Effector memory CD8-positive, alpha-beta T cell (primary cell): Measurements from ENCODE around the gene ARID1B.

ENCODE experiments used
- ATAC-seq: fragments of 150-1000 bp; cut with Tn5 transposase; replicated peaks from 2 replicates; pipeline ENCODE4 v1.10.0; 2021; ENCODE audit warnings: mild to moderate bottlenecking, moderate library complexity
- DNase-seq, 3 experiments: peaks; one replicate each; pipeline ENCODE4 v3.0.0; 2021
- H3K27ac Mint-ChIP-seq, 2 donors: one replicate each; pipeline ENCODE4 v1.8.0; 2022; ENCODE audit warnings: mild to moderate bottlenecking in 2 of 2, mixed read lengths in 2 of 2, moderate library complexity in 2 of 2
- H3K27me3 Mint-ChIP-seq, 2 donors: one replicate each; pipeline ENCODE4 v1.8.0; 2022; ENCODE audit warnings: mixed read lengths in 2 of 2
- H3K36me3 Mint-ChIP-seq: one replicate; pipeline ENCODE4 v1.8.0; 2022; ENCODE audit warnings: mild to moderate bottlenecking, moderate library complexity, mixed read lengths; ENCODE audit not compliant: insufficient read depth
- H3K4me1 Mint-ChIP-seq, 2 donors: one replicate each; pipeline ENCODE4 v1.8.0; 2022; ENCODE audit warnings: low read depth in 2 of 2, mixed read lengths in 2 of 2
- H3K4me3 Mint-ChIP-seq, 2 donors: one replicate each; pipeline ENCODE4 v1.8.0; 2022; ENCODE audit warnings: mild to moderate bottlenecking in 2 of 2, mixed read lengths in 2 of 2, moderate library complexity in 2 of 2
- H3K9me3 Mint-ChIP-seq, 2 donors: one replicate each; pipeline ENCODE4 v1.8.0; 2022; ENCODE audit warnings: mixed read lengths in 2 of 2

Gene ARID1B

DNA sequence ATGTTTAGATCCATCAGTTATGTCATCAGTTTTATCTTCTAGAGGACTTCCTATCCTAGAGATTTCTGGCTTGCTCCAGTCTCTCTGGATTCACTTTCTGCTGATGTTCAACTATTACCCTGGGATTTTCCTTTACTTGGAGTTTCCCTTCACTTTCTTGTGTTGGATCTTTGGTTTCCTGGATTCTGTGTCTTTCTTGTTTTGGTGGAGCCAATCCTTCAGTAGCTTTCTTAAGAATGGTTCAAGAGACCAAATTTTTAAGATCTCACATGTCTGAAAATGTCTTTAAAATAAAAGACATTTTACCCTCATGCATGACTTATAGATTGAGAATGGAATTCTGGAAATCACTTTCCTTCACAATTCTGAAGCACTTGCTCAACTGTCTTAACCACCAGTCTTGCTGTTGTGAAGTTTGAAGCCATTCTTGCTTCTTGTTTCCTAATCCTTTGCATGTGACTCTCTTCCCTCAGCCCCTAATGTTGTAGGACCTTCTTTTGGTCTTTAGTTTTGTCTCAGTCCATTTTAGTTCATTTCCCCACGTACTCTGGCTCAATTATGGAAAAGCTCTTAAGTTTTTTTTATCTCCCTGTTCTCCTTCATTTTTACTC is 87.9 kb downstream of the ARID1B start:
- DNase-seq (no peak), ATAC-seq (no peak)
- H3K9me3 Mint-ChIP-seq = no peaks in the 10 kb centered on the region
- H3K36me3 Mint-ChIP-seq = peaks cover 12% of the 10 kb centered on the region
- H3K27ac Mint-ChIP-seq = peak overlapping the region; percentile 50 to 85
- H3K27me3 Mint-ChIP-seq = no peaks in the 10 kb centered on the region
- H3K4me1 Mint-ChIP-seq = peaks cover 61 to 80% of the 10 kb centered on the region in 2 donors
- peak overlapping the region in 1 of 2 donors; percentile 2 for H3K4me3 Mint-ChIP-seq

GRCh38 chr6:156866220-156867015 is 89.2 kb downstream of the ARID1B start:
- Mint-ChIP-seq H3K27me3 (no peaks in the 10 kb centered on the region), H3K4me3 (peak overlapping the region; percentile 2 to 33), H3K9me3 (no peaks in the 10 kb centered on the region), H3K27ac (peak overlapping the region; percentile 71 to 85), H3K36me3 (peaks cover 12% of the 10 kb centered on the region), H3K4me1 (peaks cover 67 to 85% of the 10 kb centered on the region in 2 donors)
- DNase-seq = peak in 1 of 3 experiments; percentile 4
- ATAC-seq = peak; percentile 72

DNA sequence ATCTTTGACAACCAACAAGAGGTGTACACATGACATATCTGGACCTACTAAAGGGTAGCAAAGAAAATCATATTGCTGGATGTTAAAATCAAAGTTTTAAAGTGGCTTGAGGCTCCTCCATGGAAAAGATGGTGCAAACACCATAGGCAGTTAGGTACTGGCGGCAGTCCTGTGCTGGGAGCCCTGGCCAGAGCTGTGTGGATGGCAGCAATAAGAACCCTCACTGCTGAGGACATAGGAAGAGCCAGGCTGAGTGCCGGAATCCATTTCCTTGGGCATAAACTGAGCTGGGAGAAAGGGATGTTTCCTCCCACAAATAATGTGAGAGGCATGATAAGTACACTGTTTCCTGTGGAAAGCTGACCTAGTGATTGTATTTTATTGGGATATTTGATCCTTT is 89.9 kb downstream of the ARID1B start:
- Mint-ChIP-seq H3K4me1 (peaks cover 65 to 83% of the 10 kb centered on the region in 2 donors), H3K4me3 (no peak overlapping the region), H3K36me3 (peaks cover 11% of the 10 kb centered on the region), H3K27me3 (no peaks in the 10 kb centered on the region), H3K9me3 (no peaks in the 10 kb centered on the region), H3K27ac (peak overlapping the region; percentile 61 to 71)
- DNase-seq = no peak
- no peak for ATAC-seq

- no peak for ATAC-seq
- H3K36me3 Mint-ChIP-seq = peaks cover 9% of the 10 kb centered on the region
- H3K4me1 Mint-ChIP-seq = peaks cover 58 to 78% of the 10 kb centered on the region in 2 donors
- H3K9me3 Mint-ChIP-seq = no peaks in the 10 kb centered on the region
- no peaks in the 10 kb centered on the region for H3K27me3 Mint-ChIP-seq
- DNase-seq = no peak
- H3K27ac Mint-ChIP-seq = peak overlapping the region in 1 of 2 donors; percentile 22
- no peak overlapping the region for H3K4me3 Mint-ChIP-seq
Observed at GRCh38 chr6:156868385-156868784, 91.2 kb downstream of the ARID1B start.

- Mint-ChIP-seq H3K27ac (peak overlapping the region in 1 of 2 donors; percentile 7), H3K9me3 (no peaks in the 10 kb centered on the region), H3K36me3 (peaks cover 17% of the 10 kb centered on the region), H3K27me3 (no peaks in the 10 kb centered on the region), H3K4me3 (no peak overlapping the region), H3K4me1 (peaks cover 65 to 82% of the 10 kb centered on the region in 2 donors)
- ATAC-seq = no peak
- DNase-seq = no peak
Observed at GRCh38 chr6:156869980-156870398, 92.8 kb downstream of the ARID1B start.

DNA sequence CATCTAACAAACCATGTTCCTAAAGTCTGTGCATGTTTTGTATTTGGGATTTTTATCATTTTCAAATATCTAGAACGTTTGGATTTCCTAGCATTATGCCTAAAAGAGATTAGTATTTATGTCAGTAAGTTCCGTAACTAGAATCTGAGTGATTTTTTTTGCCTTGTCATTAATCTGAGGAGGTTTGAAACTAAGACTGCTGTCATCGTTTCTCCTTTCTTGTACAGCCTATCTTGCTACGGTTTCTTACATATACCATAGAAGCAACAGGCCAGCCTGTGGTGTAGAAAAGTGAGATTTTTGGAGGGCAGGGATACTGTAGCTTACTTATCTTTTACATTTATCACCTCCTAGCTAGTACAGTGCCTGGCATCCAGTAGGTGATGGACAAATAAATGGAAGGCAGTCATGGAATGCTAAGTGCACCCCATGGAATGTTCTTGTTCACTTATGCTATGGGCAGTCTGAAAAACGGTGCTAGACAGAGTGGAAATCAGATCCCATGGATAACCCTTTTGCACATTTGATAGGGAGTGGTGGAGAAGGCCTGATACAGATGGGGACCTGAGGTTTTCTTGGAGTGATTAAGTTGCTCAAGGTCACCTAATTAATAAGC is 93.9 kb downstream of the ARID1B start:
- Mint-ChIP-seq H3K36me3 (peaks cover 17% of the 10 kb centered on the region), H3K4me1 (peaks cover 63 to 82% of the 10 kb centered on the region in 2 donors), H3K27ac (peak overlapping the region in 1 of 2 donors; percentile 44), H3K27me3 (no peaks in the 10 kb centered on the region), H3K9me3 (no peaks in the 10 kb centered on the region), H3K4me3 (no peak overlapping the region)
- no peak for DNase-seq
- no peak for ATAC-seq

DNA sequence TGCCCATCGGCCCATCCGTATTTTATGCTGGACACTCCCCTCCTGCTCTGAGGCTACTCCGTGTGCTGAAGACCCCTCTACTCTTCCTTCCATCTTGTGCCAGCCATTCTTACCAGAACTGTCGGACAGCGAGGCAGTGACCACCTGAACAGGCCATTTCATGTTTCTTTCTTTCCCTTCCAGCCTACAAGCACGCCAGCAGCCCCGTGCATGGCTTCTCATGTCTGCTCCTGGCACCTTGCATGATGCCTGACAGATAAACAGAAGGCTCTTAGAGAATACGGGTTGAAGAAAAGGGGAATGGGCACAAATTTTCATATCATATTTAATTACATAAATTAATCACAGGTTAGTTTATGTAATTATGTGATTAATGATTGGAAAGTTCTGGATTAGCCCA is 95.7 kb downstream of the ARID1B start:
- Mint-ChIP-seq H3K27me3 (no peaks in the 10 kb centered on the region), H3K27ac (no peak overlapping the region), H3K9me3 (no peaks in the 10 kb centered on the region), H3K36me3 (peaks cover 17% of the 10 kb centered on the region), H3K4me1 (peaks cover 55 to 85% of the 10 kb centered on the region in 2 donors), H3K4me3 (no peak overlapping the region)
- no peak for ATAC-seq
- DNase-seq = no peak

DNA sequence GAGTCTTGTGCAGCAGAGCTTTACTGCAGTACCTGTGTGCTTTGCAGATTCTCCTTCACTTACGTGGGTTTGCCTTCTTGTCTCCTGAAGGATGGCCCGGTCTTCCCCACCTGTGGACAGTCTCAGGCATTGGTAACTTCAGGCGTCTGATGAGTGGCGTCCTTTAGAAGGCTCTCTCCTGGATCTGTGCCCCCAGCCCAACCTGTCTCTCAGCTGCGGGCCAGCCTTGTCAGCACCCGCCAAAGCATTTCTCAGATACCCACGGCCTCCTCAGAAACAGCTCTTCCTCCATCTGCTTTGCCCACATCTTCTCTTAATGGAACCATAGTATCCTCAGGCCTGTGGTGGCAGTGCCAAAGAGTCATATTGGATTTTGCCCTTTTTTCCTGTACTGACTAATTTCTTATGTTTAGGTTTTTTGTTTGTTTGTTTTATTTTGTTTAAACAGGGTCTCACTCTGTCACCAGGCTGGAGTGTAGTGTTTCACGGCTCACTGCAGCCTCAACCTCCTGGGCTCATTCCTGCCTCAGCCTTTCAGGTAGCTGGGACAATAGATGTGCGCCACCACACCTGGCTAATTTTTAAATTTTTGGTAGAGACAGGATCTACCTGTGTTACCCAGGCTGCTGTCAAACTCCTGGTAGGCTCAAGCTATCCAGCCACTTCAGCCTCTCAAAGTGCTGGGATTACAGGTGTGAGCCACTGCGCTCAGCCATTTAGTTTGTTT is 96.6 kb downstream of the ARID1B start:
- Mint-ChIP-seq H3K9me3 (no peaks in the 10 kb centered on the region), H3K4me1 (peaks cover 56 to 83% of the 10 kb centered on the region in 2 donors), H3K27ac (no peak overlapping the region), H3K4me3 (no peak overlapping the region), H3K36me3 (peaks cover 12% of the 10 kb centered on the region), H3K27me3 (no peaks in the 10 kb centered on the region)
- DNase-seq (no peak), ATAC-seq (no peak)

DNA sequence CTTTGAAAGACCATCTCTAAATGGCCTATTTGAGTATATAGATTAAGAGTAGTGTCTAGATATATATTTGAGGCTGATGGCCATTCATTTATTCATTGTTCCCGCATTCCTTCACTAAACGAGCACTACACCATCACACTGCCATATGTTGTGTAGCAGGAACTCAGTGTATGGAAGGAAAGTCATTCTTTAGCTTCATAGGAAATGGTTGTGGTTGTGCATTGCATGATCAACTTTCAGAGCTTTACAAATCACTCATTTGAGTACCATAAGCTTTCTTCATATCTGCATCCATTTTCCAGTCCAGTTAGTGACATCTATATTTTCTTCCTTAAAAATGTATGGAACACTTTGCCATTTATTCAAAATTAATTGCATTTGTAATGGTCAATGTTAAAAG is 97.9 kb downstream of the ARID1B start:
- no peak for ATAC-seq

DNA sequence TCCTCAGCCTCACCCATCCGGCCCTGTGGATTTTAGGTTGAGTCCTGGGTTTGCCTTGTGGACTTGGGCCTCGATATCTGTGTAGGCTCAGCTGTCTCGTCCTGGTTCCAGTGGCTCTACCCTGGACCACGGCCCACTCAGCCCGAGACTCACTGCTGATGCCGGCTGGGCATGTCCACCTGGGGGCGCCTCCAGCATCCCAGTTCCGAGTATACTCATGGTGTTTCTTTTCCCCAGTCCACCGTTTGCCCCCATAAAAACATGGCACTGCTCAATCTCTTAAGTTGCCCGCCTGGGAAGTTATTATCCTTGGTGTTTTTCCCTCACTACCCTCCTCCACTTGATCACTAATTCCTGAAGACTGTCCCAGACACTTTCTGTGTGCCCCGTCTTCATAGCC is 99.1 kb downstream of the ARID1B start:
- H3K27me3 Mint-ChIP-seq = no peaks in the 10 kb centered on the region
- no peak for ATAC-seq
- no peak overlapping the region for H3K4me3 Mint-ChIP-seq
- H3K27ac Mint-ChIP-seq = no peak overlapping the region
- no peaks in the 10 kb centered on the region for H3K9me3 Mint-ChIP-seq
- peaks cover 12% of the 10 kb centered on the region for H3K36me3 Mint-ChIP-seq
- no peak for DNase-seq
- H3K4me1 Mint-ChIP-seq = peaks cover 50 to 83% of the 10 kb centered on the region in 2 donors

More for the DNA sequence above, 97.9 kb downstream of the ARID1B start:
- no peak overlapping the region for H3K4me3 Mint-ChIP-seq
- peak overlapping the region in 1 of 2 donors; percentile 30 for H3K27ac Mint-ChIP-seq
- no peaks in the 10 kb centered on the region for H3K27me3 Mint-ChIP-seq
- peaks cover 59 to 88% of the 10 kb centered on the region in 2 donors for H3K4me1 Mint-ChIP-seq
- peaks cover 12% of the 10 kb centered on the region for H3K36me3 Mint-ChIP-seq
- H3K9me3 Mint-ChIP-seq = no peaks in the 10 kb centered on the region
- no peak for DNase-seq

- ATAC-seq (no peak), DNase-seq (no peak)
- H3K4me3 Mint-ChIP-seq = no peak overlapping the region
- H3K36me3 Mint-ChIP-seq = peaks cover 8% of the 10 kb centered on the region
- peaks cover 49 to 86% of the 10 kb centered on the region in 2 donors for H3K4me1 Mint-ChIP-seq
- H3K9me3 Mint-ChIP-seq = no peaks in the 10 kb centered on the region
- no peaks in the 10 kb centered on the region for H3K27me3 Mint-ChIP-seq
- H3K27ac Mint-ChIP-seq = peak overlapping the region in 1 of 2 donors; percentile 23
Observed at GRCh38 chr6:156877126-156877863, 100.1 kb downstream of the ARID1B start.

DNA sequence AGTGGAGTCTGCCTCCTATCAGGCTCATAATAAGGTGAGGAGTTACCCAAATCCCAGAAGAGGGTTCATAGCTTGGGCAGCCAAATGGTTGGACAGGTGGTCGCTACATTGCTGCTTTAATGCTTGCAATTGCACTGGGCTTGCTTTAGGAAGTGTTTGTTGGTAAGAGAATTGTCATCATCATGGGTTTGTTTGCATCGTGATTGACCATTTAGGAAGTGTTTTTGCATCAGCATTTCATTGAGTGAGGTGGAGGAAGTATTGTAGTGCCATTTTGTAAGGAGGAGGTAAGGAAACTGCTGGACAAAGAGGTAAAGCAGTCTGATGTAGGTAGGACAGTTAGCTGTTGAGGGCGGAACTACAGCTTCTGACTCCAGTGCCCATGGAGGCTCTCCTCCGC is 101.5 kb downstream of the ARID1B start:
- DNase-seq = no peak
- Mint-ChIP-seq H3K27ac (no peak overlapping the region), H3K9me3 (no peaks in the 10 kb centered on the region), H3K36me3 (peaks cover 10% of the 10 kb centered on the region), H3K4me1 (peaks cover 54 to 88% of the 10 kb centered on the region in 2 donors), H3K27me3 (no peaks in the 10 kb centered on the region), H3K4me3 (no peak overlapping the region)
- ATAC-seq = no peak

DNA sequence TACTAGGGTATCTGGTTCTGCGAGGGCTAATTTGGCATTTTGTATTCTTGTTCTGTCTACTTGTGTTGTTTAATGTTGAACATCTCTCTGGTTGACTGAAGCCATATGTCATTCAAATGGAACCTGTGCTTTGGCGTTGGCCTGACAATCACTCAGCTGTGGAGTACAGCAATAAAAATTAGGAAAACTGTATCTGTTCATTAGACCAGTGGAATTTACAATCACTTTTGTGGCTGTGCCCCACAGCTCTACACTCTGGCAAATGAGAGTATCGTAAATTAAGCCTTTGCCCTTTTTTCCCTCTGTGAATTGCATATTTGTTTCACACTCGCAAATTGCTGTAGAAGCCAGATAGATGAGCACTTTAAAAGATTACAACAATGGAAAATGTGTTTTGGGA is 102.0 kb downstream of the ARID1B start:
- Mint-ChIP-seq H3K4me1 (peaks cover 52 to 88% of the 10 kb centered on the region in 2 donors), H3K27ac (no peak overlapping the region), H3K9me3 (no peaks in the 10 kb centered on the region), H3K27me3 (no peaks in the 10 kb centered on the region), H3K4me3 (no peak overlapping the region), H3K36me3 (peaks cover 5% of the 10 kb centered on the region)
- no peak for DNase-seq
- no peak for ATAC-seq
